ENCODE measurements around the gene MB21D2. TPM values are rescaled to one million over a fixed set of nuclear protein-coding genes. Genes with fewer than 3 reads are reported as not detected.

The MB21D2 gene
- total RNA-seq, 2 donors from 2014 or later, result 10.1 to 12.3 TPM

DNA sequence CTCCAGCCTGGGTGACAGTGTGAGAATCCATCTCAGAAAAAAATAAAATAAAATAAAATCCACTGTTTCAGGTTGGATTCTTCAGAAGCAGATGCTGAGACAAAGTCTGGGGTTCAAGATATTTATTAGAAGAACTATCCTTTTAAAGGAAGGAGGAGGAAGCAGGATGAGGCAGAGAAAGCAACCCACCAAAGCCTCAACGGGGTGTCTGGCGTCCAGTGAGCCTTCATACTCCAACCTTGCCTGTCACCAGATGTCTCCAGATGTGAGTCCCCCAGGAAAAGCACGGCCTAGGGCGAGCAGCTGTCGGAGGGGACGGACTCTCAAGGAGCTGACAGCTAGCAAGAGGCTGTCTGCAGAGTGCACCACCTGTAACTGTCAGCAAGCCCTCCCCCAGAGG, 37.3 kb downstream of the MB21D2 start:
- no peak overlapping the region for H3K4me3 Mint-ChIP-seq
- ATAC-seq (no peak), DNase-seq (no peak)
- peaks cover 4% of the 10 kb centered on the region for H3K4me1 Mint-ChIP-seq
- no peak overlapping the region for H3K27ac Mint-ChIP-seq
- no peaks in the 10 kb centered on the region for H3K9me3 ChIP-seq (ENCODE audit: control insufficient read depth, low read length, poor library complexity, severe bottlenecking)
- H3K27me3 Mint-ChIP-seq, result peaks cover 2% of the 10 kb centered on the region
- no peaks in the 10 kb centered on the region for H3K36me3 Mint-ChIP-seq (ENCODE audit: low read depth)

DNA sequence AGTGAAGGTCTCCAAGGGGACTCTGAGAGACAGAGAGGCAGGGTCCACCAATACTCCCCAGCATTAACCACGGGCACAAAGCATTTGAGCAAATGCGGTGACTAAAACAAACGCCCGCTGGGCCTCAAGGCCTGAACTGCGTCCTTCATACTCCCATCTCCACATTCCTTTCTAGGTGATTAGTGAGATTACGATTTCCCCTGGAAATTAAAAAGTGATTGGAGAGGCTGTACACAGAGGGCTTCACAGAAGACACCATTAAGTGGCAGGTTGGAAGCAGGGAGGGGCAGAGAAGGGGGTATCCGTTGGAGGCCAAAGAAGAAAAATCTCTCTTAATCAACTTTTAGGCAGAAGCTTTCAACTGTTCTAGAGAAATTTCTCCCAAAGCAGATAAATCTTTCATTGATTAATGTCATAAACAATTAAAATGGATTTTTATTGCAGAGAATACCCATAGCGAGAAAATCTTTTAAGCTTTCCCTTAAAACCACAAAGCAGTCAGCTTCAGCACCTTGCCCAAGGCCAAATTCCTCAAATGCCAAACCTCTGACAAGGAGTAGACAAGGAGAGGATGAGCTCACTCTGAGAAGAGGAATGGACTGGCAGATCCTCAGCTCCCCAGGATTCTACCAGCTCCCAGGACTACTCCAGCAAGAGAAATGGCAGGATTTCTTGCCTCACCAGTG, 38.2 kb downstream of the MB21D2 start:
- DNase-seq (no peak), ATAC-seq (no peak)
- no peaks in the 10 kb centered on the region for H3K27me3 Mint-ChIP-seq
- H3K36me3 Mint-ChIP-seq (ENCODE audit: low read depth), result no peaks in the 10 kb centered on the region
- no peaks in the 10 kb centered on the region for H3K9me3 ChIP-seq (ENCODE audit: control insufficient read depth, low read length, poor library complexity, severe bottlenecking)
- no peak overlapping the region for H3K4me3 Mint-ChIP-seq
- H3K27ac Mint-ChIP-seq, result no peak overlapping the region
- peaks cover 4% of the 10 kb centered on the region for H3K4me1 Mint-ChIP-seq

DNA sequence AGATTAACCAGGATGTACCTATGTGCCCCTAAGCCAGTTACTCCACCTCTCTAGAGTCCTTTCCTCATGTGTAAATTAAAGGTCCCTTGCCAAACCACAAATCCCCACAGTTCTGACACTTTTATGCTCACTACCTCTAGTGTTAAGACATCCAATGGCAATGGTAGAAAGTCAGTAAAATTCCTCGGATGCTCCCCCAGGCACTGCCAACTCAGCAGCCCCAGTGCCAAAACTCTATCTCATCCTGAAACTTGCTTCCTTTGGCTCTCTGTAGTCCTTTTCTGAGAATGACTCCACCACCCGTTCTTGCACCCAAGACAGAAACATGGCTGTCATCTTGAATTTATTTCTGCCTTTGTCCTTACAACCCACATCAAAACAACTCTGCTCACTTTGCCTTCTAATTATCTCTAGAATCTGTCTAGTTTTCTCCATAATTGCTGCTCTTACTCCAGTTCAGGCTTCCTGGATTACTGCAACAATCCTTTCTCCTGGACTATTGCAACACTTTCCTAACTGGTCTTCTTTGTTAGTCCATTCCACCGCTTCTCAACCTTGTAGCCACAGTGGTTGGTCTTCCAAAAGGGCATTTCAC, 41.6 kb downstream of the MB21D2 start:
- Mint-ChIP-seq H3K27ac (no peak overlapping the region), H3K27me3 (no peaks in the 10 kb centered on the region), H3K4me3 (no peak overlapping the region), H3K4me1 (peaks cover 10% of the 10 kb centered on the region), H3K36me3 (ENCODE audit: low read depth) (no peaks in the 10 kb centered on the region)
- DNase-seq, result no peak
- no peaks in the 10 kb centered on the region for H3K9me3 ChIP-seq (ENCODE audit: control insufficient read depth, low read length, poor library complexity, severe bottlenecking)
- ATAC-seq, result no peak

DNA sequence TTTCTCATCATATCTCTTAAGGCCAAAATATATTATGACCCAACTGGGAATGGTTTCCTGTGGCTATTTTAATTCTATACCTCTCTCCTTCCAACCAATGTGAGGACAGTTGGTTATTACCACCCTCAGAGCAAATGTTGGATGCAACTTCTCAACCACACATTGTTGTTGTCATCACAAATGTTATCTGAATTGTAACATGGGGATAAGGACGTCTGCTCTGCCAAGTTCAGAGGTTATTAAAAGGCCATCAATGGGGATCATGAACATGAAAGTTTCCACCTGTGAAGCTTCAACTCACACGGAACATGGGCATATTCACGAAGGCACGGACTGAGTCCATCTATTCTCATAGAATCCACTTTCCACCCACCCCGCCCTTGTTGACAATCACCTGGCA, 46.8 kb downstream of the MB21D2 start:
- Mint-ChIP-seq H3K4me3 (no peak overlapping the region), H3K27me3 (no peaks in the 10 kb centered on the region), H3K36me3 (ENCODE audit: low read depth) (no peaks in the 10 kb centered on the region), H3K4me1 (peaks cover 24% of the 10 kb centered on the region), H3K27ac (no peak overlapping the region)
- DNase-seq (no peak), ATAC-seq (no peak)
- no peaks in the 10 kb centered on the region for H3K9me3 ChIP-seq (ENCODE audit: control insufficient read depth, low read length, poor library complexity, severe bottlenecking)

DNA sequence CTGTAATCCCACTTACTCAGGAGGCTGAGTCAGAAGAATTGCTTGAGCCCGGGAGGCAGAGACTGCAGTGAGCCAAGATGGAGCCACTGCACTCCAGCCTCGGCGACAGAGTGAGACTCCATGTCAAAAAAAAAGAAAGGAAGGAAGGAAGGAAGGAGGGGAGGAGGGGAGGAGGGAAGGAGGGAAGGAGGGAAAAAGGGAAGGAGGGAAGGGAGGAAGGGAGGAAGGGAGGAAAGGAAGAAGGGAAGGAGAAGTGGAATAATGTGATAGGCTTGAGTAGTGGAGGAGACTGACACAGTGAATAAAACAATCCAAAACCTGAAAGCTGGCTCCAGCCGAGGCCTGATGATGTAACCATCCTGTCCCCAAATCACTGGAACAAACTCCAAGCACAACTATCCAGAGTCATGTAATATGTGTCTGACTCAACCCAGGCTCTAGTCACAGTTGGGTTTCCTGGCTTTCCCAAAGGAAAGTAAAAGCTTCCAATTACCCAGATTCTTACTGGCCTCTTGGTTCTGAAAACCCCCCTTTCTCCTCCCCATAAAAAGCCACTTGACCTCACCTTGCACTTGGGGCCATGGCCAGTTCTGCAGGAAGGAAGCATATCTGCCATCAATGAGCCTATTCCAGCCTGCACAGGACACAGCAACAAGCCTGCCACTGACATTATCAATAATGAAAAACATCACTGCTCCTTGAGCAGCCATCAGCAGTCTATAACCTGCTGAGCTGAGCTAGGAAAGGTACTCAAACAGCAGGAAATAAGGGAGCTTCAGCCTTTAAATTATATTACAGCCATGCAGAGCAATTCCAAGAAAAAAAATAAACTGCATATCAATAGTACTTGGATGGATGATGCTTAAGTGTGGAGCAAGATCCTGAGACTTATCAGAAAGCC, 48.3 kb downstream of the MB21D2 start:
- Mint-ChIP-seq H3K4me3 (peak overlapping the region; percentile 34), H3K36me3 (ENCODE audit: low read depth) (no peaks in the 10 kb centered on the region), H3K27me3 (no peaks in the 10 kb centered on the region), H3K27ac (peak overlapping the region; percentile 53), H3K4me1 (peaks cover 31% of the 10 kb centered on the region)
- H3K9me3 ChIP-seq (ENCODE audit: control insufficient read depth, low read length, poor library complexity, severe bottlenecking), result no peaks in the 10 kb centered on the region
- ATAC-seq (no peak), DNase-seq (no peak)

DNA sequence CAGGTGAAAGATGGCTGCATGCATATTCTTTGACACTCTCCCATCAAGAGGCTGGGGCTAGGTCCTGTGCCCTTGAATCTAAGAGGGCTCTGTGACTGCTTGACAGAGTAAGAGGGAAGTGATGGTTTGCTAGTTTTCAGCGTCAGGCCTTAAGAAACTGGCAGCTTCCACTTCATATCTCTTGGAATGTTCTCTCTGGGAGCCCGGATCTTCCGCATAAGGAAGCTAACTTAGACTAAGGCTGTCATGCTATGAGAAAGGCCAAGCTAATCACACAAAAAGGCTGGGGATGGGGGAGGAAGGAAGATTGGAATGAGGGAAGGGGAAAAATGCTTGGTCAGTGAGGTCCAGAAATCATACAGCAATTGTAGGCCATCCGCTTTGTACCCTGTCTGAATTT, 50.0 kb downstream of the MB21D2 start:
- ATAC-seq, result no peak

DNA sequence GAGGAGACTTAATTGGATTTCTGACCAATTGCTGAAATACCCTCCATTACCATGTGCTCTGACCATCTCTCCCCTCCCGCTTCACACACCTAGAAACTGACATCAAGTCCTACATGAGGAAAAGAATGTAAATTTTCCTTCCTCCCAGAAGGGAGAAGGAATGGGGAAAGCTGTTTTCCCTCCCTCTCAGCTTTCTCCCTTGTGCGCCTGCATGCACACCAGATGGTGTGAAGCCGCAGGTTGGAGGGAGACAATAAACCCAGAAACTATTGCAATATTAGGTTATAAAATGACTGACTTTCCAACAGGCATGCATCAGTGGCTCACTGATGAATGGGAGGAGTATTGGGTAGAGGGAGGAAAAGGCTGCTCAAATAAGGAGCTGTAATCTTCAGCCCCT, 50.9 kb downstream of the MB21D2 start:
- Mint-ChIP-seq H3K27ac (no peak overlapping the region), H3K36me3 (ENCODE audit: low read depth) (no peaks in the 10 kb centered on the region), H3K27me3 (no peaks in the 10 kb centered on the region), H3K4me3 (peak overlapping the region; percentile 25), H3K4me1 (peaks cover 30% of the 10 kb centered on the region)
- no peaks in the 10 kb centered on the region for H3K9me3 ChIP-seq (ENCODE audit: control insufficient read depth, low read length, poor library complexity, severe bottlenecking)
- ATAC-seq (no peak), DNase-seq (no peak)

More for the DNA sequence above, 50.0 kb downstream of the MB21D2 start:
- Mint-ChIP-seq H3K27ac (no peak overlapping the region), H3K36me3 (ENCODE audit: low read depth) (no peaks in the 10 kb centered on the region), H3K4me1 (peaks cover 25% of the 10 kb centered on the region), H3K27me3 (no peaks in the 10 kb centered on the region), H3K4me3 (no peak overlapping the region)
- no peak for DNase-seq
- H3K9me3 ChIP-seq (ENCODE audit: control insufficient read depth, low read length, poor library complexity, severe bottlenecking), result no peaks in the 10 kb centered on the region

DNA sequence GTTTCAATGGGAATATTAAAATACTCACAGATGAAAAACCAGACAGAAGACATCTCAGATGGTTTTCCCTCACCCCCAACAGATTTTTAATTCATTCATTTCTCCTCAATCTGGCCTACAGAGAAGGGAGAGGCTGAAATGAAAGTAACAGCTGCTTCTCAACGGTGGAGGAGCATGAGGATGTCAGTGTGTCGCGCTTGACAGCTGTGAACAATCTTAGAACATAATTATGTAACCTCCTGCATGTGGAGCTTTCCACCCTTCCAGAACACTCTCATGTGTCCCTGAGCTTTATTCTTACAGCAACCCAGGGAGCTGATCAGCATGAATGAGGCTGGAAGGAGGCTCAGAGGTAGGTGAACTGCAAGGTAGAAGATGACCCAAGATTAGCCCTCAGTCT, 52.7 kb downstream of the MB21D2 start:
- Mint-ChIP-seq H3K27me3 (no peaks in the 10 kb centered on the region), H3K4me1 (peaks cover 28% of the 10 kb centered on the region), H3K27ac (peak overlapping the region; percentile 81), H3K36me3 (ENCODE audit: low read depth) (no peaks in the 10 kb centered on the region), H3K4me3 (peak overlapping the region; percentile 3)
- DNase-seq (no peak), ATAC-seq (peak; percentile 12)
- no peaks in the 10 kb centered on the region for H3K9me3 ChIP-seq (ENCODE audit: control insufficient read depth, low read length, poor library complexity, severe bottlenecking)

DNA sequence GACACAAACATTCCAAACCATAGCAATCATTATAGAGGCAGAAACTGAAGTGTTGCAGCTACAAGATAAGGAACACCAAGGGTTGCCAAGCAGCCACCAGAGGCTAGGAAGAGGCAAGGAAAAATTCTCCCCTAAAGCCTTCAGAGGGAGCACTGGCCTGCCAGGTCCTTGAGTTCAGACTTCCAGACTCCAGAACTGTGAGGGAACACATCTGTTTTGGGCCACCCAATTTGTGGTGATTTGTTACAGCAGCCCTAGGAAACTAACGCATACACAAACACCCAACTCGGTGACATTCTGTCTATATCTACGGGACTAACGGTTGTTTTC, 54.6 kb downstream of the MB21D2 start:
- DNase-seq, result no peak

DNA sequence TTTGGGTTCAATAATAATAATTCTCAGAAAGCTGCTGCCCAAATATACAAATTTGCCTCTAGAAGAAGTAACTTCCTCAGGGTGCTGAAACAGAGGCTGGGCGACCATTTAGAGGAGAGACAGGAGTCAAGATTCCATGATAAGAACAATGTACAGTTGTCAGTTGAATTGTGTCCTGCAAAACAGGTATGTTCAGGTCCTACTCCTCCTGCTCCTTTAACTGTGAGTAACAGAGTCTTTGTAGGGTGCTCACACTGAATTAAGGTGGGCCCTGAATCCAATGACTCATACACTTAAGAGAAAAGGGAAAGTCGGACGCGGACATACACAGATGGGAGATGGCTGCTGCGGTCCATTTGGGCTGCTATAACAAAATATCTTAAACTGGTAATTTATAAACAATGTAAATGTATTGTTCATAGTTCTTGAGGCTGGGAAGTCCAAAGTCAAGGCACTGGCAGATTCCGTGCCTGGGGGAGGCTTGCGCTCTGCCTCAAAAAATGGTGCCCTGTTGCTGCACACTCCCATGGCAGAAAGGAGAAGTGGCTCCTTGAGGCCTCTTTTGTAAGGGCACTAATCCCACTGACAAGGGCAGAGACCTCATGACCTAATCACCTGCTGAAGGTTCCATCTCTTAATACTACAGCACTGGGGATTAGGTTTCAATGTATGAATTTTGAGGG, 55.1 kb downstream of the MB21D2 start:
- Mint-ChIP-seq H3K36me3 (ENCODE audit: low read depth) (no peaks in the 10 kb centered on the region), H3K27me3 (no peaks in the 10 kb centered on the region), H3K4me1 (peaks cover 27% of the 10 kb centered on the region), H3K27ac (peak overlapping the region; percentile 67), H3K4me3 (no peak overlapping the region)
- ATAC-seq (no peak), DNase-seq (no peak)
- no peaks in the 10 kb centered on the region for H3K9me3 ChIP-seq (ENCODE audit: control insufficient read depth, low read length, poor library complexity, severe bottlenecking)

More for the DNA sequence above, 54.6 kb downstream of the MB21D2 start:
- Mint-ChIP-seq H3K4me1 (peaks cover 31% of the 10 kb centered on the region), H3K27me3 (no peaks in the 10 kb centered on the region), H3K36me3 (ENCODE audit: low read depth) (no peaks in the 10 kb centered on the region), H3K27ac (peak overlapping the region; percentile 67), H3K4me3 (no peak overlapping the region)
- ATAC-seq, result no peak
- no peaks in the 10 kb centered on the region for H3K9me3 ChIP-seq (ENCODE audit: control insufficient read depth, low read length, poor library complexity, severe bottlenecking)

DNA sequence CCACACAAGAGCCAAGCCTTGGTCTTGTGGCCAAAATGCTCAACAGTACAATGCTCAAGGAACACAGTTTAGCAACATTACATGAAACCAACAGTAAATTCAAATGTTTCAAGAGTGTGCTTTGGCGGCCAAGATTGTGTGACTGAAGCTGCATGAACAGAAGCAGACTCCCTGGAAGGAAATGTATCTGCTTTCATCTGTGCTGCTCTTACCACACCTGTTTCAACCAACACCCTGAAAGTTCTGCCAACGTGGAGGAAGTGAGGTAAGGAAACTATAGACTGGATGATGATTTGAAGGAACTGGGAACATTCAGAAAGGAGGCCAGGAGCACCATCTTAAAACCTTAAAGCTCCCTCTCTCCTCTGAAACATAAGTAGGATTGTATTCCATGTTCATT, 55.7 kb downstream of the MB21D2 start:
- DNase-seq, result no peak
- peak overlapping the region; percentile 67 for H3K27ac Mint-ChIP-seq
- H3K4me3 Mint-ChIP-seq, result peak overlapping the region; percentile 44
- peaks cover 2% of the 10 kb centered on the region for H3K36me3 Mint-ChIP-seq (ENCODE audit: low read depth)
- H3K9me3 ChIP-seq (ENCODE audit: control insufficient read depth, low read length, poor library complexity, severe bottlenecking), result no peaks in the 10 kb centered on the region
- H3K4me1 Mint-ChIP-seq, result peaks cover 27% of the 10 kb centered on the region
- ATAC-seq, result peak; percentile 69
- H3K27me3 Mint-ChIP-seq, result no peaks in the 10 kb centered on the region

DNA sequence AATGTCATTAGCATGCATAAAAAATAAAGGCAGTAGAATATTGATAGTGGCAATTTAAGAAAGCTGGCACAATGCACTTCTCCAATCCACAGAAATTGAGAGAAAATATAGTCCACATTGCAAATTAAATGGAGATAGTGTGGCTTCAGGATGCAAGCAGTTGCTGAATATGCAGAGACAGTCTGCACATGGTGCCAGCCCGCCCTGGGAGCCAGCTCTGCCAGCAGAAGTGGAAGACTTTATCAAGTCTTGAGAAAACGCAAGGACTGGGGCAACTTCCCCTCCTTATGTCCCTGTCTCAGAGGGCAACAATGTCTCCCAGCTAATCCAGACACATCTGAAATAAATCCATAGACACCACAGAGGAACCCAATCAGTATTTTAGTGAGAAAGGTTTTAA, 57.2 kb downstream of the MB21D2 start:
- no peak for DNase-seq
- no peaks in the 10 kb centered on the region for H3K27me3 Mint-ChIP-seq
- ATAC-seq, result no peak
- no peak overlapping the region for H3K27ac Mint-ChIP-seq
- H3K4me1 Mint-ChIP-seq, result peaks cover 30% of the 10 kb centered on the region
- no peaks in the 10 kb centered on the region for H3K9me3 ChIP-seq (ENCODE audit: control insufficient read depth, low read length, poor library complexity, severe bottlenecking)
- H3K36me3 Mint-ChIP-seq (ENCODE audit: low read depth), result peaks cover 2% of the 10 kb centered on the region
- peak overlapping the region; percentile 7 for H3K4me3 Mint-ChIP-seq
